NOMO-1 treated with DMSO at 0.1 percent for 48 hours (cell line): ENCODE measurements around the gene KLK10.

Experiments
- DNase-seq: peaks from one replicate; lab custom pipeline; 2025; ENCODE audit not compliant: unreplicated experiment; lab: John Stamatoyannopoulos, UW

The KLK10 gene

DNA sequence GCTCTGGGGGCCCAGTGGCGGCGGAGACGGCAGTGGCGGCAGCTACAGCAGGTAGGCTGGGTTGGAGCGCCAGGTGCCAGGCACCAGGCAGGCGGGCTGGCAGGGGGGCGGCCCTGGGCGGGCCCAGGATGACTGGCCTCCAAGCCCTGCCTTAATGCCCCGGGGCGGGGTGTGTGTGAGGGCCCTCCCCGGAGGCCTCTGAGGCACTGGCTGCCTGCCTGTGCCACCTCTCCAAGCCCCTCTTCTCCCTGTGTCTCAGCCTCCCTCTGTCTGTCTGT is 7.0 kb upstream of the KLK10 start, which contains the start of gene KLK11:
TSS of gene KLK11 (minus strand) at position 63 of the 278 bp plus-strand sequence. CDS start 985 bp downstream, outside the sequence.
- DNase-seq: no peak

DNA sequence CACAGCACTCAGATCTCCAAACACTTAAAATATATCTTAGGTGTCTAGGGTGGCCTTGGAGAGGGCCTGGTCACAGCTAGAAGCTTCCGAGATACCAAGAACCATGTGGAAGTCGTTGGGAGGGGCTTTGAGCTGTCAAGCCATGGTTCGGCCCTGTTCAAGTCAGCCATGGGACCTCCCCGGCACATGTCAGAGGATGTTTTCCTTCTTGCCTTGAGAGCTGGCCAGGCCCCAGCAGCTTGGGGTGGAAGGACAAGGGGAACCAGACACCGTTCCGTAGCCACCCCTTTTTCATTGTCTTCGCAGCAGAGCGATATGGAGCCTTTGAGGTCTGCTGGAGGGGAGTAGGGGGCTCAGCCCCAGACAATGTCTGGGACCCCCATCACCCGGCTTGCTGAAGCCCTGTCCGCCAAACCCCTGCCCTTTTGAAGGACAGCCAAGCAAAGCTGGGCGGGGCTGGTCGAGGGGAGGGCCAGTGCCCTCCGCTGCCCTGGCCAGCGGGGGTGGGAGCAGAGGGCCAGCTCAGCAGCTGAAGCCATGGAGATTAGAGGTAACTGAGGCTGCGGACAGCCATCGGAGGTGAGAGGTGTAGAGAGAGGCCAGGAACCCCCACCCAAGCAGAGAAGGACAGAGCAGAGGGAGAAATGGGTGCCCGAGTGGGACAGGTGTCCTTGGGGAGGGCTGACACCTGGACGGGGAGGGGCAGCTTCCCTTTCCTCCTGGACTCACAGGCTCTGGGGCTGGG is 6.5 kb upstream of the KLK10 start:
- no peak for DNase-seq

DNA sequence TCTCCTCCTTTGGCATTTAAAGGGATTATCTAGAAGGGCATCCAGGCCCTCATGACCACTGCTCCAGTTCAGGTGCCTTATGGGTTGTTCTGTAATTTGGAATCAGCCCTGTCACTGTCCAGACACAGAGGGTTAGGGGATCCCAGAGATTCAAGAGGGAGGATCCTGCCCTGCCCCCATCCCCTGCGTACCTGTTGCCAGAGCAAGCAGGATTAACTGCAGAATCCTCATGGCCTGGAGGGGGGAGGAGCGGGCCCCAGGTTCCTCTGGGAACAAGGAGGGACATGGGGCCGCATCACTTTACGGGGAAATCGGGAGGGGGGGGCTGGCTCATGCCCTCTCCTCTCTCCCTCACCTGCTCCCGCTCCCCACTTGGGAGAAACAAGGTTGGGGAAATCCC is 5.9 kb upstream of the KLK10 start:
- DNase-seq: no peak

DNA sequence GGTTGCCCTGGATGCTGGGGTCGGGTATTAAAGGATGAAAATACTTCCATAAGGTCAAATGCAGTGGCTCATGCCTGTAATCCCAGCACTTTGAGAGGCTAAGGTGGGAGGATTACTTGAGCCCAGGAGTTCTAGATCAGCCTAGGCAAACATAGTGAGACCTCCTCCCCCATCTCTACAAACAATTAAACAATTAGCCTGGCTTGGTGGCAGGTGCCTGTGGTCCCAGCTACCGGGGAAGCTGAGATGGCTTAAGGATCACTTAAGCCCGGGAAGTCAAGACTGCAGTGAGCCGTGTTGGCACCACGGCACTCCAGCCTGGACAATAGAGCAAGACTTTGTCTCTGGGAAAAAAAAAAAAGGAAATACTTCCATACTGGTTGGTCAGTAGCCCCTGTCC is 5.4 kb upstream of the KLK10 start:
- DNase-seq: no peak

DNA sequence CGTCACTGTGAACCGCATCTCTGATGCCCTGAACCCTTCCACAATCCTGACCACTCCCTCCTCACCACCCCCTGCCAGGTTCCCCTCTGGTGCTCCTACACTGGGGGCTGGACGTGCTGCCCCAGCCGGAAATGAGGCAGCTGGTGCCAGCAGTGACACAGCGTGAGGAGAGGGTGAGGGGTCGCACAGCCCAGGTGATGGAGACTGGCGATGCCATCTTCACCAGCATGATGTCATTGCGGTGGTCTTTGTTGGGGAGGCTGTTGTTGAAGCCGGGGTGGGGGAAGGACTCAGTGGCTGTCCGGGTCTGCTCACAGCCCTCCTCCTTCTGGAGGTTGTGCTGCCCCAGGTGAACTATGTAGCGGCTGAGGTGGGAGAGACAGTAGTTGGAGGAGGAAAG is 4.4 kb upstream of the KLK10 start:
- no peak for DNase-seq

DNA sequence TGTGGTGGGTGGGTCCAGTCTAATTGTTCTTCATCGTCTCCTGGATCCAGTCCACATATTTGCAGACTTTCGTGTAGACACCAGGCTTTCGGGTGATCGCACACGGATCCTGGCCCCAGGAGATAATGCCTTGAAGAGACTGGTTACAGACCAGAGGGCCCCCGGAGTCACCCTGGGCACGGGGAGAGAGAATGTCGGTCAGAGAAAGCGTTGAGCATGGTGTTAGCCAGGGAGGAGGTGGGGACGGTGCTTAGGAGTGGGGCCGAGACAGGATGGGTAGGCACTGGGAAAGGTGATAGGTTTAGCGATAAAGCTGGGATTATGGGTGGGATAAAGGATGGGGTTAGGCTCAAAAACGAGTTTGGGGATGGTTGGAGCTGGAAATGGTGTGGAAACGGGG is 3.0 kb upstream of the KLK10 start:
- DNase-seq: no peak

DNA sequence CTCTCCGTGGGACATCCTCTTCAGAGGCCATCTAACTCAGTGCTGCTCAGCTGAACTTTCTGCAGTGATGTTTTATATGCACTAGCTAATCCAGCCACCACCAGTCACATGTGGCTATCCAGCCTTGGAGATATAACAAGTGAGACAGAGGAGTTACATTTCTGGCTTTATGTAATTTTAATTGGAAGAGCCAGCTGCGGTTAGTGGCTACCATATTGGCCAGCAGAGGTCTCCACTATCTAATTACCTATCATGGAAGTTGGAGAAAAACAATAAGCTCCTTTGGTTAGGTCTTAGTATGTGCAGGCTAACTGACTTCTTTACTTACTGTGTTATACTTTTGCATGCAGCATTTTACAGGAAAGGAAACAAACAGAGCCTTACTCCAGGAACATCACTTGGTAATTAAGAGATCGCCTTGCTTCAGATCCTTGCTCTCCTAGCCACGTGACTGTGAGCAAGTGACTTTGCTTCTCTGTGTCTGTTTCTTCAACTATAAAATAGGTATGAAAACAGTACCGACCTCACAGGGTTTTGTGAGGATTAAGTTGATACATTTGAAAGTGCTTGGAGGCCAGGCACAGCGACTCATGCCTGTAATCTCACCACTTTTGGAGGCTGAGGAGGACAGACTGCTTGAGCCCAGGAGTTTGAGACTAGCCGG is 1.6 kb upstream of the KLK10 start:
- peak; percentile 72 for DNase-seq

DNA sequence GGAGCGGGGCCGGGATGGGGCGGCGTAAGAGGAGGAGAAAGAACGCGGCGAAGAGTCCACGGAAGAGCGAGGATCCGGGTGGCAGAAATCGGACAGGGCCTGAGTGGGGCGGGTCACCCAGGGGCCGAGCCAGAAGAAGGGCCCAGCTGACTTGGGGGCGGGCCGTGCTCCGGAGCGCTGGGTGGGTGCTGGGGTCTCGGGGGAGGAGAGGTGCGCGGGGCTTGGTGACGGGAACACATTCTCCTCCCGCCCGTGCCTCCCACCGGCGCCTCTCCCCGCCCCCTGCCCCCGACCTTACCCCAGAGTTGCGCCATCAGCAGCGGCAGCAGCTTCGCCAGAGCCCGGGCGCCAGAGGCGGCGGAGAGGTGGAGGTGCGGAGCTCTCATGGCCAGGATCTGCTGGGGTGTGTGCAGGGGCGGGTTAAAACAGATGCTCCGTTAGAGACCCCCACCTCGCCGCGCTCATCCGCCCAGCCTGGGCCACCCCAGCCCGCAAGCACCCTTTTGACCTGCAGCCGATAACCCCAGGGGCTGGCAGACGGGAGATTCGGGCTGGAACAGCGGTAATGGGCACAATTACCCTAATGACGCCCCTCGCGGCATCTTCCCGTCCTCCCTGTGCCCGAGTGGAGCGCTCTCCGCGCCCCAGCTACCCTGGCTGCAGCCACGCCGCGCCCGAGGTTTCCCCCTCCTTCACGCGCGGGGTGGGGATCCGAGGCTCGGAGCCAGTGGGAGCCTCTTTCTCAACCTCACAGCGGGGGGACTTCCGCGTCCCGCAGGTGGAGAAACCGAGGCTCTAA is 565 bp downstream of the KLK10 start:
- peak; percentile 7 for DNase-seq

DNA sequence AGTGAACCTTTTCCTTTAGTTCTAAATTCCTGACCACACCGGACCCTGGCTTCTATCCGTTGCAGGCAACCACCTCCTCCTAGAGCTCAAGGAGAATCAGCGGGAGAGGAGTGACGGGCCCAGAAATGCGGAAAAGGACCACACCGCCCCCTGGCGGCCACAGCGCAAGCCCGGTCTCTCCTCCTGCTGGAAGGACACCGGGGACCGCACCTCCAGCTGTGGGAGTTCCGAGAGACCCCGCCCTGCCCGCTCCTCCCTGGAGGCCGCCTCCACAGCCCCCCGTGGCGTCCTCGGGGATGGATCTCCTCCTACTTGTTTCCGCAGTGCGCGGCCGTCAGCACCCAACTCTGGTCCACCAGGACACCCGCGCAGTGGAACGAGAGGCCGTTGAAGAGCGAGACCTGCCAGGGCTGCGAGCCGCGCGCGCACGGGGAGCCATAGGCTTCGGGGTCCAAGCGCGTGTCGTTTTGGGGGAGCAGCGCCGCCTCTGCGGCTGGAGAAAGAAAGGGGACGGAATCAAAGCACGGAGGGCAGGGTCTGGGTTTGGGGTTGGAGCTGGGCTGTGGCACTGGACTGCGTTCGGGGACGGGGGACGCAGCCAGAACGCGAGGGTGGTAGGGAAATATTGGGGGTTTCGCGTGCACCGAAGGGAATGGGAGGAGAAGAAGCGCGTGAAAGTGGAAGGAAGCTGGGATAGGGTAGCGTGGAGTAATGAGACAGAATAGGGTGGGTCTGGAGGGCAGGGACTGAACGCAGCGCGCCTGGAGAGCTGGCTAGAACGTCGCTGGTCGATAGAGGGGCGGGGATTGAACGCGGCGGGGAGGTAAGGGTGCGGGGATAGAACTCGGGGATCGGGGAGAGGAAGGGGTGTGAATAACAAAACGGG is 2.5 kb downstream of the KLK10 start:
- peak; percentile 28 for DNase-seq

DNA sequence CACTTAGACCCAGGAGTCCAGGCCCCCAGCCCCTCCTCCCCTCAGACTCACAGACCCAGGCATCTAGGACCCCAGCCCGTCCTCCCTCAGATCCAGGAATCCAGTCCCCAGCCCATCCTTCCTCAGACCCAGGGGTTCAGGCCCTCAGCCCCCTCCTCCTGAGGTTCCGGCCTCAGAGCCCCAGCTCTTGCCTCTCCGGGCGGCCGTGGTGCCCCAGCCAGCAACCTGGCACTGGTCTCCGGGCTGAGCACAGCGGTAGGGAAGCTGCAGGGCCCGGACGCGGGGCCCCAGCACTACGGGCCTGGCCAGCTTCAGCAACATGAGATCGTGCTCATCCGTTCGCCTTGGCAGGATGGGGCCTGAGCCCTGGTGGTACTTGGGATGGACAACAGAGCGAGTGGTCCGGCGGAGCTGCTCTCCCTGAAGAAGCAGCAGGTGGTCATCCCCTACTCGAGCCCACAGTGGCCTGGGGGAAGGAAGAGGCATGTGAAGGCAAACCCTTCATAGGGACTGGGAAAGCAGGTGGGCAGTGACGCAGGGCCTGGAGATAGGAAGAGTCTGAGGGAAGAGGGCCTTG is 3.7 kb downstream of the KLK10 start:
- no peak for DNase-seq

DNA sequence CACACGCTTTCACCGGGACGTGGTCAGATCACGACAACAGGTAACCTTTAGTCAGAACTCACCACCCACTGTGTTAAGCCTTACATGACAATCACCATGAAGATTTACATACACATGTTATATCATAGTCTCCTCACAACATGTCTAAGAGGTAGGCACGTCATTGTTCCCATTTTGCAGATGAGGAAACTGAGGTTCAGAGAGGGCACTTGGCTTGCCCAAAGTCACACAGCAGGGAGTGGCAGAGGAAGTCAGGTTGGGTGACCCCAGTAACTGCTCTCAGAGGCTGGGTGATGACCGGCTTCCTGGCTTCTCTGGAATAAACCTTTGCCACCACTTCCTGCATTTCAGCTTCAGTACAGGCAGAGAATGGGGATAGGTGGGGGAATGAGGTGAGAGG is 5.3 kb downstream of the KLK10 start:
- DNase-seq: no peak

DNA sequence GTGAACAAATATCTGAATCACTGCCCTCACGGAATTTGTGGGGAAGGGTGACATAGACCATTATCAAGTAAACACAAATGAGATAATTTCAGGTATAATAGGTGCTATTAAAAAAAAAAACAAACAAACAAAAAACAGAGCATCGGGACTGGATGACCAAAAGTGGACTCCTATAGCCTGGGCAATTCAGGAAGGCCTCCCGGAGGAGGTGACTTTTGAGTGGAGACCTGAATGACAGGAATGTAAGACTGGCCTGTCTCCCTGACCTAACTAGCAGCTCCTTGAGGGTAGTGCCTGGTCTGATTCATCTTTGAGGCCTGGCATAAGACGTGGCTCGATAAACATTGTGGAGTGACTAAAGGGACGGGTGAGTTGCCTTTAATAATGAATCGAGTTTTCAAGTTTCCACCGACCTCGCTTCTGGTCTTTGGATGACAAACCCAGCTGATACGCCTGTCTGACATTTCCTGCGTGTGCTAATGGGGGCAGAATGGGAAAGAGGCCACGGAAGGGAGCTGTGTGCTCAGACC is 6.8 kb downstream of the KLK10 start:
- no peak for DNase-seq

DNA sequence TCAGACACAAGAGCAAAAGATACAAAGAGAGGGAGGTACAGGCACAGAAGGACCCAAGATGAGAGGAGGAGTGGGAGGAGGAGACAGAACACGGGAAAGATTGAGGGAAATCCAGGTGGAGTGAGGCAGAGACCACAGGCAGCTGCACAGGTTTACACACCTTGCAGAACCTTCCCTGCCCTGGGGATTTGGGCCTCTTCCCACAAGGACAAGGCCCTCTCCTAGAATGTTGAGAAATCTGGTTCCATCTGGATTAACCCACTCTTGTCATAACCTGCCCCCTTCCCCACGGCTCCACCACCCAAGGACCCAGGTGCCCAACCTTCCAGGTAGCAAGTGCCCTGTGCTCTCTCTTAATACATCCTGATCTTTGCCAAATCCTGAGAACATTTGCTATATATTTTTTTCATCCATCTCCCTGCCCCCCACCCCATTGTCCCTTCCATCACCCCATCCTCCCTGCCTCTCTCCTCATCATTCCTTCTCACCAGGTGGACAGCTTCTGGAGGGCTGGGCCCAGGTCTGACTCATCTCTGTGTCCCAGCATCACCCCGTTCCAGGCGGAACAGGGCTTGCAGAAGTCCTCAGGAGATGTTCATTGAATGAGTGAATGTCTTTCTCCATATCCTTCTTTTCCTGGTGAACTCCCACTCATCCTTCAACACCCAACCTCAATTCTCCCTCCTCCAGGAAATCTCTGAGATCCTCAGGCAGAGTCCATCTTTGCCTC is 9.3 kb downstream of the KLK10 start:
- DNase-seq: no peak

DNA sequence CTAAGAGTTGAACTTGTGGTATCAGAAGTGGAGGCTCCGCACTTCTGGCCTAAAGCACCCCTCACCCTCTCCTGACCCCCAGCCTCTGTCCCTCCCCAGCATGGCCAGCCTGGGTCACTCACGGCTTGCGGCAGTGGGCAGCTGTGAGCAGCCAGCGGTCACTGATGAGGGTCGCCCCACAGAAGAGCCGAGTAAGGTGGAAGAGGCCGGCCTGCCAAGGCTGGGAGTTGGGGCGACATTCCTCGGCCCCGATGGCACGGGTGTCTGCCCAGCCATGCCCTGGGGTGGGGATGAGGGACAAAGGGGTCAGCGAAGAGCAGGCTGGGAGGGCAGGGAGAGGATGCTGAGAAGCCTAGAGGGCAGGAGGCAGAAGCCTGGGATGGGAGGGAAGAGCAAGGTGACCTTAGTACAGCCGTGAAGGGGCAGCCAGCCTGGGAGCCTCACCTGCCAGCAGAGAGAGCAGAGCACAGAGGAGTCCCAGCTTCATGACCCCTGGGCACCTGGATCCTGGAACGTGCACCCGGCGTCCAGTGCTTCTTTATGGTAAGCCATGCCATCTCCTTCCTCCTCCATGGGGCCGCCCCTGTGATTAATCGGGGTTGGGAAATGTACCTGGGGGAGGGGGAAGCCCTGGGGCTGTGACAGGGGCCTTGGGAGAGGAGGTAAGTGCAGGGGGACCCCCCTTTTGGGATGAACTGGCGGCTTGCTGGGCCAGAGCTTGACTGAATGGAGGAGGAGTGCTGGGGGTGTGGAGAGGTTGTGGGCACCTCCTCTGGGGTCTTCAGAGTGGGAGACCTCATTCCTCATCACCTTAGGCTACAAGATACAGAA is 10.2 kb downstream of the KLK10 start:
- DNase-seq: no peak

DNA sequence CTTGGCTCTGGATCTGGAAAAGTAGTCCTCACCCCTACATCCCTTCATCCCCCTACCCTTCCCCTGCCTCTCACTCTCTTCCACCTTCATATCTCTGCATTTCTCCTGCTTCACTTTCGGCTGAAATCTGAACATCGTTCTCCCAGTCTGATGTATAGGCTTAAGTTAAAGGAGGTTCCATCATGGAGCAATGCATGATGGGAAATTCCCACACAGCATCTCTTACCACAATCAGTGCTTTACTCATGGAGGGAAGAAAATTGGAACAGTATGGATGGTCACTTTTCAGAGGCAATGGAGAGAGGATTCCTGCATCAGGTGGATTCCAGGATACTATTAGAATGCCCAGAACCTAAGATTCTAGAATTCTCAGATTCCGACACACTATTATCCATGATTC is 12.0 kb downstream of the KLK10 start:
- no peak for DNase-seq

DNA sequence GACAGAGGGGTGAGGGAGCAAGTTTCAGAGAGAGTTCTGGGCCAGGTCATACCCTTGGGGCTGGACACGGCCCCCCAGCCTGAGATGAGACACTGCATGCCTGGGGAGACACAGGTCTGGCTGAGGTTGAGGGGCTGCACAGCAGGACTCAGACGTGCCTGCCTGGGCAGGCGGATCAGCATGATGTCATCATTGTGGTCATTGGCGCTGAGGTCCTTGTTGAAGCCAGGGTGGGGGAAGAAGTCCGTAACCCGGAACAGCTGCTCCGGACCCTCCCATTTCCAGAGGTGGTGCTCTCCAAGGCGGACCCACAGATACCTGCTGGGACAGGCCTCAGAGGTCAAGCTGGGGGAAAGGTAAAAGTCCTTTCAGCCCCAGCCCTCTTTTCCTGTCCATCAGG is 13.1 kb downstream of the KLK10 start:
- no peak for DNase-seq

DNA sequence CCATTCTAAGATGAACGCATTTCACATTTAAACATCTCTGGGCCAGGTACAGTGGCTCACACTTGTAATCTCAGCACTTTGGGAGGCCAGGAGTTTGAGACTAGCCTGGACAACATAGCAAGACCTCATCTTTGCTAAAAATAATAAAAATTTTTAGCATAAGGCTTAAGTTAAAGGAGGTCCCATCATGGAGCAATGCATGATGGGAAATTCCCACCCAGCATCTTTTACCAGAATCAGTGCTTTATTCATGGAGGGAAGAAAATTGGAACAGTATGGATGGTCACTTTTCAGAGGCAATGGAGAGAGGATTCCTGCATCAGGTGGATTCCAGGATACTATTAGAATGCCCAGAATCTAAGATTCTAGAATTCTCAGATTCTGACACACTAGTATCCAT is 14.3 kb downstream of the KLK10 start:
- DNase-seq: no peak

DNA sequence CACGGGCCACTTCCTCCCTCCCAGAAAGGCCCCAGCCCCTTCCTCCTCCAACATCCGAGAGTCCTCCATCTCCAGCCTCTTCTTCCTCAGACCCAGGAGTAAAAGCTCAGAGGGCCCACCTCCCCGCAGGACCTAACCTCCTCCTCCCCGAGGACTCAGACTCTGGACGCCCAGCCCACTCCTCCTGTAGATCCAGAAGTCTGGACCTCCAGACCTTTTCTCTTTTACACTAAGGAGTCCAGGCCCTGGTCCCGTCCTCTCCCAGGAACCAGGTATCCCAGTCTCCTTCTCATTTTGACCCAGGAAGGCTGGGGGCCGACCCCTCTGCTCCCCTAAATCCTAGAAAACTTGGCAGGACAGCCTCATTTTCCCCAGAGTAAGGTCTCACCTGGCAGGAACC is 16.2 kb downstream of the KLK10 start:
- DNase-seq: no peak
